ENCODE measurements around the gene PLXNA2. TPM values are rescaled to one million over a fixed set of nuclear protein-coding genes. Genes with fewer than 3 reads are reported as not detected.
A peak's percentile ranks its signal among the peaks of the same experiment; 100 is the strongest.

PLXNA2 gene
- total and polyA plus RNA-seq, 11 donors, result 9.2 to 28.2 (median 18.0) TPM

DNA sequence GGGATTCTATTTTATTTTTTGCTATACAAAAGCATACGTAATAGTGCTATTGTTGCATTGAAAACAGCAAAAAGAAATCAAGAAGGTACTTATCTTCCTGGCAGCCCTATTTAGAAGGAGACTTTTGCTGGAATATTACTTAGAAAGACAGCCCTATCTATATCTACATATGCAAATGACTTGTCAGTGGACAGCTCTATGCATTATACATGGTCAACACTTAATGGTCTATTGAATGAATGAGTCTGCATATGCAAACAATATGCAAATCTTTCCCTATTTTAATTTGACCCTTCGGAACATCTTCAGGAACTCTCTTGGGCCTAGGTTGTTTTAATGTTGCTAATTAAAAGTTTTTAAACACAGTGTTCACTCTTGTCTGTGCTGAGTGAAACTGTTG, 110.8 kb downstream of the PLXNA2 start:
- H3K9me3 ChIP-seq, result no peaks in the 10 kb centered on the region
- H3K4me1 ChIP-seq, result peaks cover 0 to 59% (median 12%) of the 10 kb centered on the region in 12 donors
- no peak overlapping the region for H3K4me3 ChIP-seq
- H3K27me3 ChIP-seq, result no peaks in the 10 kb centered on the region
- no peak overlapping the region for H3K27ac ChIP-seq
- TF ChIP-seq POLR2A (IDR thresholded peaks at IDR 0.05) (no peak), CTCF (IDR thresholded peaks at IDR 0.05) (no peak)
- ATAC-seq, result no peak
- intact Hi-C loops (cut with DNase I), result loop anchor here in 7 of 10 donors (2.0 to 10.0 kb wide), 6 partner anchors 49 to 114 kb away; partner anchors contain the start of gene PLXNA2 (in 2 of the 7)
- 89 to 98% (median 94%) methylated on average over 2 of the region's 2 CpGs for WGBS, 4 donors
- H3K36me3 ChIP-seq, result peaks cover 0 to 12% (median 0%) of the 10 kb centered on the region in 9 donors
- DNase-seq, result no peak

GRCh38 chr1:208132287-208132882, 111.8 kb downstream of the PLXNA2 start:
- peak; percentile 78 to 89 (median 82) for DNase-seq
- TF ChIP-seq CTCF (IDR thresholded peaks at IDR 0.05) (peak; percentile 74 to 94 (median 84)), POLR2A (IDR thresholded peaks at IDR 0.05) (no peak)
- H3K4me3 ChIP-seq, result no peak overlapping the region
- H3K27ac ChIP-seq, result peak overlapping the region in 1 of 12 donors; percentile 8
- 44 to 57% (median 51%) methylated on average over 4 of the region's 4 CpGs for WGBS, 4 donors
- H3K9me3 ChIP-seq, result no peaks in the 10 kb centered on the region
- no peaks in the 10 kb centered on the region for H3K27me3 ChIP-seq
- peaks cover 0 to 6% (median 0%) of the 10 kb centered on the region in 9 donors for H3K36me3 ChIP-seq
- H3K4me1 ChIP-seq, result peaks cover 0 to 67% (median 12%) of the 10 kb centered on the region in 12 donors
- intact Hi-C loops (cut with DNase I), result loop anchor here in 9 of 10 donors (1.0 to 10.0 kb wide), 9 partner anchors 48 to 115 kb away; partner anchors contain the start of gene PLXNA2 (in 3 of the 9)
- ATAC-seq, result peak; percentile 82 to 93 (median 90)

GRCh38 chr1:208131621-208132286, 112.4 kb downstream of the PLXNA2 start:
- Histone ChIP-seq H3K4me1 (peaks cover 0 to 72% (median 12%) of the 10 kb centered on the region in 12 donors), H3K27me3 (no peaks in the 10 kb centered on the region), H3K27ac (no peak overlapping the region), H3K36me3 (peaks cover 0 to 6% (median 0%) of the 10 kb centered on the region in 9 donors), H3K4me3 (no peak overlapping the region), H3K9me3 (no peaks in the 10 kb centered on the region)
- DNase-seq, result no peak
- TF ChIP-seq POLR2A (IDR thresholded peaks at IDR 0.05) (no peak), CTCF (IDR thresholded peaks at IDR 0.05) (no peak)
- peak in 1 of 4 donors; percentile 5 for ATAC-seq
- intact Hi-C loops (cut with DNase I), result loop anchor here (1.0 to 10.0 kb wide), 9 partner anchors 47 to 116 kb away; partner anchors contain the start of gene PLXNA2 (in 4 of the 10)
- WGBS, 4 donors, result 67 to 70% (median 68%) methylated on average over 15 of the region's 15 CpGs

GRCh38 chr1:208129487-208129886, 114.7 kb downstream of the PLXNA2 start:
- H3K4me1 ChIP-seq, result peaks cover 0 to 50% (median 9%) of the 10 kb centered on the region in 12 donors
- 96 to 100% (median 98%) methylated on average over 1 of the region's 1 CpG for WGBS, 4 donors
- ATAC-seq (no peak), DNase-seq (no peak)
- intact Hi-C loops (cut with DNase I), result no loop called here
- H3K36me3 ChIP-seq, result peaks cover 0 to 6% (median 0%) of the 10 kb centered on the region in 9 donors
- no peaks in the 10 kb centered on the region for H3K27me3 ChIP-seq
- no peak overlapping the region for H3K27ac ChIP-seq
- no peaks in the 10 kb centered on the region for H3K9me3 ChIP-seq
- TF ChIP-seq CTCF (IDR thresholded peaks at IDR 0.05) (no peak), POLR2A (IDR thresholded peaks at IDR 0.05) (no peak)
- no peak overlapping the region for H3K4me3 ChIP-seq
